C4-2B (cell line): ENCODE data around the gene AP1S3.

ENCODE experiments used
- ZFX ChIP-seq: fragments of 450-650 bp; IDR thresholded peaks from 2 replicates; pipeline ENCODE4 v1.6.1; 2017
- TF ChIP-seq, protein P1 (sequence below): fragments of 450-650 bp; conservative IDR thresholded peaks from 2 replicates; pipeline ENCODE4 v1.5.1; 2017; ENCODE audit warnings: mild to moderate bottlenecking

DNA sequence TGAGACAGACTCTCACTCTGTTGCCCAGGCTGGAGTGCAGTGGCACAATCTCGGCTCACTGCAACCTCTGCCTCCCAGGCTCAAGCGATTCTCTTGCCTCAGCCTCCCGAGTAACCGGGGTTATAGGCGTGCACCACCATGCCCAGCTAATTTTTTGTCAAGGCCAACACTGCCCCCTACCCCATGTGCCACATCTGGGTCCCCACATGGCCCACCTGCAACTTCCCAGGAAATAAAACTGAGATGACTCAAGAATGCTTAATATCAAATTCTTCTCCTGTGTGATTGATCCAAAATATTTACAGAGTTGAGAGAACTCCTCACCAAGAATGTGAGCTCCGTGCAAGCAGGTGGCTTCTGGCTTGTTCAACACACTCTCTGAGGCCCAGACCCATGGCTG, 9.1 kb downstream of the AP1S3 start:
- TF ChIP-seq, protein P1, sequence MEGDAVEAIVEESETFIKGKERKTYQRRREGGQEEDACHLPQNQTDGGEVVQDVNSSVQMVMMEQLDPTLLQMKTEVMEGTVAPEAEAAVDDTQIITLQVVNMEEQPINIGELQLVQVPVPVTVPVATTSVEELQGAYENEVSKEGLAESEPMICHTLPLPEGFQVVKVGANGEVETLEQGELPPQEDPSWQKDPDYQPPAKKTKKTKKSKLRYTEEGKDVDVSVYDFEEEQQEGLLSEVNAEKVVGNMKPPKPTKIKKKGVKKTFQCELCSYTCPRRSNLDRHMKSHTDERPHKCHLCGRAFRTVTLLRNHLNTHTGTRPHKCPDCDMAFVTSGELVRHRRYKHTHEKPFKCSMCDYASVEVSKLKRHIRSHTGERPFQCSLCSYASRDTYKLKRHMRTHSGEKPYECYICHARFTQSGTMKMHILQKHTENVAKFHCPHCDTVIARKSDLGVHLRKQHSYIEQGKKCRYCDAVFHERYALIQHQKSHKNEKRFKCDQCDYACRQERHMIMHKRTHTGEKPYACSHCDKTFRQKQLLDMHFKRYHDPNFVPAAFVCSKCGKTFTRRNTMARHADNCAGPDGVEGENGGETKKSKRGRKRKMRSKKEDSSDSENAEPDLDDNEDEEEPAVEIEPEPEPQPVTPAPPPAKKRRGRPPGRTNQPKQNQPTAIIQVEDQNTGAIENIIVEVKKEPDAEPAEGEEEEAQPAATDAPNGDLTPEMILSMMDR, result no peak
- no peak for TF ChIP-seq ZFX
